Measurements from ENCODE around the gene GPR160.

GPR160 gene

GRCh38 chr3:170080605-170081004 is 42.8 kb downstream of the GPR160 start:
- TF ChIP-seq, protein P1, sequence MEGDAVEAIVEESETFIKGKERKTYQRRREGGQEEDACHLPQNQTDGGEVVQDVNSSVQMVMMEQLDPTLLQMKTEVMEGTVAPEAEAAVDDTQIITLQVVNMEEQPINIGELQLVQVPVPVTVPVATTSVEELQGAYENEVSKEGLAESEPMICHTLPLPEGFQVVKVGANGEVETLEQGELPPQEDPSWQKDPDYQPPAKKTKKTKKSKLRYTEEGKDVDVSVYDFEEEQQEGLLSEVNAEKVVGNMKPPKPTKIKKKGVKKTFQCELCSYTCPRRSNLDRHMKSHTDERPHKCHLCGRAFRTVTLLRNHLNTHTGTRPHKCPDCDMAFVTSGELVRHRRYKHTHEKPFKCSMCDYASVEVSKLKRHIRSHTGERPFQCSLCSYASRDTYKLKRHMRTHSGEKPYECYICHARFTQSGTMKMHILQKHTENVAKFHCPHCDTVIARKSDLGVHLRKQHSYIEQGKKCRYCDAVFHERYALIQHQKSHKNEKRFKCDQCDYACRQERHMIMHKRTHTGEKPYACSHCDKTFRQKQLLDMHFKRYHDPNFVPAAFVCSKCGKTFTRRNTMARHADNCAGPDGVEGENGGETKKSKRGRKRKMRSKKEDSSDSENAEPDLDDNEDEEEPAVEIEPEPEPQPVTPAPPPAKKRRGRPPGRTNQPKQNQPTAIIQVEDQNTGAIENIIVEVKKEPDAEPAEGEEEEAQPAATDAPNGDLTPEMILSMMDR (IDR thresholded peaks at IDR 0.05): no peak

DNA sequence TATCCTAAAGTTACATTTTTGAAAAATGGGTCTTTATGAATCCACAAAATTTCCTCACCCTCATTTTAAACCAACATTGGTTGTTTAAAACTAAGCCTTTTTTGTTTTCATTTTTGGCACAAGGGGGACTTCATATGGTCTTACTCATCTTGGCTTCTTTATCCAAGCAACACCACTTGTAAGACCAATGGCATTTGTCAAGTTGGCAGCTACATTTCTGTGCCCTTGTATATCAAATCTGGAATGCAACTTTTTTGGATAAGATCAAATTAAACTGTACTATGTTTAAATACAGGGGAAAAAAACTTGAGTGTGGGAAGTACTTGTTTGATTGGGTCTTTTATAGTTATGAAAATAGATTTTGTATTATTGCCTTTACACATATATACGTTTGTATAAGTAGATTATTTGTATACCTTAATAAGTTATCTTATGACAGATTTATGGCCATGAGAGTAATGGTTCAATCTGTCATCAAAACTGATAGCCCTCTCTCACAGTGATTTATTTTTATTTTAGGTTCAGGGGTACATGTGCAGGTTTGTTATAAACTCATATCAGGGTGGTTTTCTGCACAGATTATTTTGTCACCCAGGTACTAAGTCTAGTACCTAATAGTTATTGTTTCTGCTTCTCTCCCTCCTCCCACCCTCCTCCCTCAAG is 43.4 kb downstream of the GPR160 start:
- intact Hi-C loops (cut with DNase I; ENCODE audit: low total_unique reads): no loop called here
- no peak for DNase-seq

More at GRCh38 chr3:170080605-170081004, 42.8 kb downstream of the GPR160 start:
- Histone ChIP-seq H3K9me3 (no peaks in the 10 kb centered on the region), H3K36me3 (peaks cover 11 to 28% (median 28%) of the 10 kb centered on the region in 3 donors), H3K27ac (no peak overlapping the region), H3K4me3 (no peak overlapping the region), H3K27me3 (no peaks in the 10 kb centered on the region), H3K4me1 (no peaks in the 10 kb centered on the region)
- DNase-seq: no peak
- intact Hi-C loops (cut with DNase I; ENCODE audit: low total_unique reads): no loop called here

GRCh38 chr3:170083343-170083742 is 45.5 kb downstream of the GPR160 start:
- Histone ChIP-seq H3K4me1 (no peaks in the 10 kb centered on the region), H3K9me3 (no peaks in the 10 kb centered on the region), H3K4me3 (no peak overlapping the region), H3K27ac (no peak overlapping the region), H3K27me3 (no peaks in the 10 kb centered on the region), H3K36me3 (peaks cover 25 to 37% (median 33%) of the 10 kb centered on the region in 3 donors)
- DNase-seq: no peak
- intact Hi-C loops (cut with DNase I; ENCODE audit: low total_unique reads): no loop called here
- TF ChIP-seq, protein P1 (IDR thresholded peaks at IDR 0.05): no peak

More for the DNA sequence above, 43.4 kb downstream of the GPR160 start:
- TF ChIP-seq, protein P1 (IDR thresholded peaks at IDR 0.05): no peak
- Histone ChIP-seq H3K9me3 (no peaks in the 10 kb centered on the region), H3K36me3 (peaks cover 15 to 34% (median 33%) of the 10 kb centered on the region in 3 donors), H3K27me3 (no peaks in the 10 kb centered on the region), H3K4me1 (no peaks in the 10 kb centered on the region), H3K27ac (no peak overlapping the region), H3K4me3 (no peak overlapping the region)

GRCh38 chr3:170085396-170085795 is 47.6 kb downstream of the GPR160 start:
- no peak overlapping the region for H3K27ac ChIP-seq
- DNase-seq: no peak
- no peaks in the 10 kb centered on the region for H3K4me1 ChIP-seq
- H3K36me3 ChIP-seq: peaks cover 25 to 39% (median 37%) of the 10 kb centered on the region in 3 donors
- H3K9me3 ChIP-seq: no peaks in the 10 kb centered on the region
- TF ChIP-seq, protein P1 (IDR thresholded peaks at IDR 0.05): no peak
- intact Hi-C loops (cut with DNase I; ENCODE audit: low total_unique reads): no loop called here
- no peak overlapping the region for H3K4me3 ChIP-seq
- H3K27me3 ChIP-seq: no peaks in the 10 kb centered on the region

DNA sequence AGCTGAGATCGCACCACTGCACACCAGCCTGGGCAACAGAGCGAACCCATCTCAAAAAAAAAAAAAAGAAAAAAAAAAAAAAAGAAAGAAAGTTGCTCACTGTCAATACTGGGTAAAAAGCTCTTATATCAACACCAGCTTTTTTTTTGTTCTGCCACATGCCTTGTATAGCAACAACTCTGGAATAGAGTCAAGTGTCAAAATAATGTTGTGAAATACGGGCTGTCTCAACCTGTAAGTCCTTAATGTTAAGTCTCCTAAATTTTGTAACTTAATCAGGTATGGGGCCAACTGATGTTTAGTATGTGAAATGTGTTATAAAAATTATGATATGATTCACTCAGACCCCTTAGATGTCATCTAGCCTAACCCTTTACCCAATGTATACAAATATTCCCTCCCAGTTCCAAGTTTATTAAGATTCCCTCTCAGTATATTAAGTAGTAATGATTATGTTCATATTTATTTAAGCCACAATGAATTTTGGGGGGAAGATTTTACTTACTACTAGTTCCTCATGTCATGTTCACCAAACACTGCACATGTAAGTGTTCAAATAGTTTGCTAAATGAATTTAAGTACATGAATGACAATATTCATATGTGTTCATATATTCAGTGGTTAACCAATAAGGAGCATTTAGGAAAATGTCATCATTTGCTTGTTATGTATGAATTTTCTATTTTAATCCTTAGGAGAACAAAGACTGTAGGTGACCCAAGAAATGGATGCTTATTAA is 52.2 kb downstream of the GPR160 start:
- H3K4me3 ChIP-seq: no peak overlapping the region
- intact Hi-C loops (cut with DNase I; ENCODE audit: low total_unique reads): no loop called here
- H3K36me3 ChIP-seq: peaks cover 33 to 59% (median 33%) of the 10 kb centered on the region in 3 donors
- no peaks in the 10 kb centered on the region for H3K4me1 ChIP-seq
- DNase-seq: no peak
- H3K27me3 ChIP-seq: no peaks in the 10 kb centered on the region
- TF ChIP-seq, protein P1 (IDR thresholded peaks at IDR 0.05): no peak
- no peaks in the 10 kb centered on the region for H3K9me3 ChIP-seq
- H3K27ac ChIP-seq: no peak overlapping the region

All from tibial artery (tissue), 4 donors.